Measurements from ENCODE around the gene GPC1. TPM values are rescaled to one million over a fixed set of nuclear protein-coding genes. Genes with fewer than 3 reads are reported as not detected.

Gene GPC1
- total and polyA plus RNA-seq, 12 donors = 104 to 287 (median 181) TPM

DNA sequence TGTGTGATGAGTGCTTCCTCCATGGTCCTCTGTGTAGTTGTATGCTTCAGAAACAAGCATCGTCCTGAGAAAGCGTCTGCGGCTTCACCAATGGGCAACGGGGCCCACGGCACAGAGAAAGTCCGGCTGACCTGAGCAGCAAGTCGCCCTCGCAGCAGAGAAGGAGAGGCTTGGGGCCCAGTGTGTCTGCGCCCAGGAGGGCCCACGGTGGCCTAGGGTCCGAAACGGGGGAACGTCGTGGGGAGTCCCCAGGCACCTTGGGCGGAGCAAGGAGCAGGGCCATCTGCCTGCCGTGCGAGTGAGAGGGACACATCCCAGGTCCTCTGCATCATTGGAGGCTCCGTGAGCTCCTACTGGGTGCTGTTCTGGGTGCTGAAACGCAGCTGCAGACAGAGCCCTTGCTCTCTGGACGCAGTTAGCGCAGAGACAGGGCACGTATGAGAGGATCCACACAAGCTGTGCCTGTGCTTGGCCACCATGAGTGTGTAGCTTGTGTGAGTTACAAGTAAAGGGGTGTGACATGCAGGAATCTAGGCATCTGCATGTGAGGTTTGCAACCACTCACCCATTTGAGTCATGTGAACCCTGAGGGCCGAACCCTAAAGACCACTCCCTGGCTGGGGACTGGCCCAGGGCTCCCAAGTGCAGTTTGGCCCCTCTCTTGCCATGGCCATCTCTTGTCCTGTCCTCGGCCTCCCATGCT, 10.6 kb downstream of the GPC1 start:
- WGBS, 2 donors = 77 to 80% methylated on average over 24 of the region's 24 CpGs
- no peaks in the 10 kb centered on the region for H3K9me3 ChIP-seq
- ATAC-seq (no peak), DNase-seq (peak in 1 of 2 donors; percentile 4)
- H3K4me3 ChIP-seq = no peak overlapping the region
- no peak overlapping the region for H3K27ac ChIP-seq
- peaks cover 0 to 5% (median 0%) of the 10 kb centered on the region in 9 donors for H3K36me3 ChIP-seq
- intact Hi-C loops (cut with DNase I) = no loop called here
- peaks cover 6 to 64% (median 37%) of the 10 kb centered on the region in 9 donors for H3K4me1 ChIP-seq
- TF ChIP-seq, protein P1, sequence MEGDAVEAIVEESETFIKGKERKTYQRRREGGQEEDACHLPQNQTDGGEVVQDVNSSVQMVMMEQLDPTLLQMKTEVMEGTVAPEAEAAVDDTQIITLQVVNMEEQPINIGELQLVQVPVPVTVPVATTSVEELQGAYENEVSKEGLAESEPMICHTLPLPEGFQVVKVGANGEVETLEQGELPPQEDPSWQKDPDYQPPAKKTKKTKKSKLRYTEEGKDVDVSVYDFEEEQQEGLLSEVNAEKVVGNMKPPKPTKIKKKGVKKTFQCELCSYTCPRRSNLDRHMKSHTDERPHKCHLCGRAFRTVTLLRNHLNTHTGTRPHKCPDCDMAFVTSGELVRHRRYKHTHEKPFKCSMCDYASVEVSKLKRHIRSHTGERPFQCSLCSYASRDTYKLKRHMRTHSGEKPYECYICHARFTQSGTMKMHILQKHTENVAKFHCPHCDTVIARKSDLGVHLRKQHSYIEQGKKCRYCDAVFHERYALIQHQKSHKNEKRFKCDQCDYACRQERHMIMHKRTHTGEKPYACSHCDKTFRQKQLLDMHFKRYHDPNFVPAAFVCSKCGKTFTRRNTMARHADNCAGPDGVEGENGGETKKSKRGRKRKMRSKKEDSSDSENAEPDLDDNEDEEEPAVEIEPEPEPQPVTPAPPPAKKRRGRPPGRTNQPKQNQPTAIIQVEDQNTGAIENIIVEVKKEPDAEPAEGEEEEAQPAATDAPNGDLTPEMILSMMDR (IDR thresholded peaks at IDR 0.05) = no peak
- H3K27me3 ChIP-seq = peaks cover 0 to 16% (median 8%) of the 10 kb centered on the region in 7 donors

DNA sequence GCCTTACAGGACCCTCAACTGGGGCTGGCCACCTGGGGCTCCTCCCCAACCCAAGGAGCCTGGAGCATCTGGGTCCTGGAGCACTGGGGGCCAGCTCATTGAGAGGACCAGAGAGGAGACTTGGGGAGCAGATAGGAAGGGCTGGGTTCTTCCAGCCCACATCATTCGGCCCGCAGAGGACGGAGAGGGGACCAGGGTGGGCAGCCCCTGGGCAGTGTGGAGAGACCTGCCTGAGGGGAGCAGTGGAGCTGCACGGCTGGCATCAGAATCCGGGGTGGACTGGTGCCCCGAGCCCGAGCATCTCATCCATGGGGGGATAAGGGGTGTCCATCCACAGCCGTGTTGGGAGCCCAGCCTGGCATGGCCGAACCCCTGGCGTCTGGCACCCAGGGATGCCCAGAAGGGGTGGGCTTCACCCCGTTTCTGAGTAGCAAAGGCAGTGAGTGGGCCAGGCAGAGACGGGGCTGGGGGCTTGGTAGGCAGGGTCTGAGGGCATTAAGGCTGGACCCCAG, 11.3 kb downstream of the GPC1 start:
- TF ChIP-seq, protein P1 (IDR thresholded peaks at IDR 0.05) = no peak
- Histone ChIP-seq H3K4me3 (no peak overlapping the region), H3K36me3 (peaks cover 0 to 5% (median 0%) of the 10 kb centered on the region in 9 donors), H3K27ac (no peak overlapping the region), H3K27me3 (peaks cover 0 to 21% (median 14%) of the 10 kb centered on the region in 7 donors), H3K4me1 (peaks cover 8 to 64% (median 41%) of the 10 kb centered on the region in 9 donors), H3K9me3 (no peaks in the 10 kb centered on the region)
- WGBS, 2 donors = 87 to 90% methylated on average over 12 of the region's 12 CpGs
- DNase-seq (peak in 1 of 2 donors; percentile 9), ATAC-seq (no peak)
- intact Hi-C loops (cut with DNase I) = no loop called here

DNA sequence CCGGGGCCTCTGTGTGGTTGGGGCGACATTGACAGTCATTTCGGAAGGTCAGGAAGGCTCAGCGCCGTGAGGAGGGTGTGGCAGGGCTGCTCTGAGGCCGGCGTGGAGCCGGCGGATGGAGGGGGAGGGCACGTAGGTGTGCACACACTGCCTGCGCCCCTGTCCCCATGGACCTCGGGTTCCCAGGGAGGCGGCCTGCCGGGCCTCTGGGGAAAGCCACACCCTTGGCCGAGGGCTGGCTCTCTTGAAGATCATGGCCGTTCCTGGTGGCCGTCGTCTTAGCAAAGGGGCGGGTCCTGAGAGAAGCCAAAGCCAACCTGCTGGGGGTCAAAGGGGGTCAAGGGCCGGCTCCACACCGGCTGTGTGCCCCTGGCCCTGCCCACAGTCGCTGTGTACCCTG, 11.9 kb downstream of the GPC1 start:
- Histone ChIP-seq H3K9me3 (no peaks in the 10 kb centered on the region), H3K4me1 (peaks cover 10 to 64% (median 45%) of the 10 kb centered on the region in 9 donors), H3K4me3 (no peak overlapping the region), H3K27ac (no peak overlapping the region), H3K27me3 (peaks cover 0 to 27% (median 15%) of the 10 kb centered on the region in 7 donors), H3K36me3 (peaks cover 0 to 5% (median 0%) of the 10 kb centered on the region in 9 donors)
- TF ChIP-seq, protein P1 (IDR thresholded peaks at IDR 0.05) = no peak
- peak in 1 of 2 donors; percentile 14 for DNase-seq
- intact Hi-C loops (cut with DNase I) = no loop called here
- 67 to 69% methylated on average over 22 of the region's 22 CpGs for whole genome bisulfite sequencing, 2 donors
- ATAC-seq = no peak

- peaks cover 0 to 28% (median 15%) of the 10 kb centered on the region in 7 donors for H3K27me3 ChIP-seq
- peaks cover 10 to 63% (median 44%) of the 10 kb centered on the region in 9 donors for H3K4me1 ChIP-seq
- peaks cover 0 to 5% (median 0%) of the 10 kb centered on the region in 9 donors for H3K36me3 ChIP-seq
- H3K4me3 ChIP-seq = no peak overlapping the region
- no peak overlapping the region for H3K27ac ChIP-seq
- ATAC-seq = peak in 1 of 8 donors; percentile 16
- no peaks in the 10 kb centered on the region for H3K9me3 ChIP-seq
- TF ChIP-seq, protein P1 (IDR thresholded peaks at IDR 0.05) = no peak
- intact Hi-C loops (cut with DNase I) = no loop called here
- WGBS, 2 donors = 59 to 76% methylated on average over 15 of the region's 15 CpGs
- DNase-seq = no peak
Measured at GRCh38 chr2:240447934-240448333, 12.5 kb downstream of the GPC1 start.

Measured in heart right ventricle (tissue), 16 donors.